Fibroblast of villous mesenchyme (primary cell): Measurements from ENCODE around the gene RYR2. TPM values are rescaled to one million over a fixed set of nuclear protein-coding genes. Genes with fewer than 3 reads are reported as not detected.

ENCODE experiments used
- DNase-seq: peaks from one replicate; pipeline ENCODE4 v3.0.0-alpha.2; 2010; ENCODE audit warnings: low read depth
- H3K4me3 ChIP-seq: 2 replicates; pipeline ENCODE4 v1.5.1; 2011; ENCODE audit warnings: low read depth, mild to moderate bottlenecking, low read length
- total RNA-seq: library from RNA; depleted of rRNA; stranded (reverse); fragments of >200 nt; gene quantifications from 2 replicates; pipeline ENCODE4 v1.2.3, GENCODE V29; 2012
- TF ChIP-seq, protein P1 (sequence below): IDR thresholded peaks from 2 replicates; pipeline ENCODE4 v1.5.1; 2012; ENCODE audit warnings: low read depth, mild to moderate bottlenecking, low read length; ENCODE audit not compliant: insufficient read depth

The RYR2 gene
- not detected in 2 replicates for total RNA-seq

GRCh38 chr1:237041795-237042525, at the start of gene RYR2:
RYR2 (plus strand) TSS chr1:237042184; CDS start chr1:237042522, 338 bp downstream.
- no peak for DNase-seq
- TF ChIP-seq, protein P1, sequence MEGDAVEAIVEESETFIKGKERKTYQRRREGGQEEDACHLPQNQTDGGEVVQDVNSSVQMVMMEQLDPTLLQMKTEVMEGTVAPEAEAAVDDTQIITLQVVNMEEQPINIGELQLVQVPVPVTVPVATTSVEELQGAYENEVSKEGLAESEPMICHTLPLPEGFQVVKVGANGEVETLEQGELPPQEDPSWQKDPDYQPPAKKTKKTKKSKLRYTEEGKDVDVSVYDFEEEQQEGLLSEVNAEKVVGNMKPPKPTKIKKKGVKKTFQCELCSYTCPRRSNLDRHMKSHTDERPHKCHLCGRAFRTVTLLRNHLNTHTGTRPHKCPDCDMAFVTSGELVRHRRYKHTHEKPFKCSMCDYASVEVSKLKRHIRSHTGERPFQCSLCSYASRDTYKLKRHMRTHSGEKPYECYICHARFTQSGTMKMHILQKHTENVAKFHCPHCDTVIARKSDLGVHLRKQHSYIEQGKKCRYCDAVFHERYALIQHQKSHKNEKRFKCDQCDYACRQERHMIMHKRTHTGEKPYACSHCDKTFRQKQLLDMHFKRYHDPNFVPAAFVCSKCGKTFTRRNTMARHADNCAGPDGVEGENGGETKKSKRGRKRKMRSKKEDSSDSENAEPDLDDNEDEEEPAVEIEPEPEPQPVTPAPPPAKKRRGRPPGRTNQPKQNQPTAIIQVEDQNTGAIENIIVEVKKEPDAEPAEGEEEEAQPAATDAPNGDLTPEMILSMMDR: no peak
- no peak within 1 kb of the TSS for H3K4me3 ChIP-seq

- TF ChIP-seq, protein P1: no peak
- no peak for DNase-seq
- H3K4me3 ChIP-seq: no peak overlapping the region
These were observed 49.5 kb upstream of the RYR2 start for GRCh38 chr1:236992449-236992848.

- TF ChIP-seq, protein P1: no peak
- no peak overlapping the region for H3K4me3 ChIP-seq
- DNase-seq: no peak
These were observed 47.5 kb upstream of the RYR2 start for GRCh38 chr1:236994450-236994849.

DNA sequence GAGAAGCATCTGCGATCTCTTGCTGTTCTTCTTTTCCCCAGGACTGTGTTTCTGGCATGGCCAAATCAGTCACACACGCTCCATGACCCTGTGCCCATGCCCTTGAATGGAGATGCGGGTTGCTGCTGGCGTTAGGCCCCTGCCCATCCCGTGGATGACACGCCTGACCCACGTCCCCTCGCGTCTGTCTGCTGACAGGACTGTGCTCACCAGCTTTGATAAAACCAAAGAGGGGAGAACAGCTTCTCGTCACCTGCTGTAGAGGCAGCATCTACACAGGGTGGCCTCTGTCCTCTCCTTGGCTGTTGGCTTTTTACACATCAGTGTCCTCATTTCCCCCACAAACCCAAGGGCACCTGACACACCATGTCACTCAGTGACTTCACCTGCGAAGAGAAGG, 44.6 kb upstream of the RYR2 start:
- TF ChIP-seq, protein P1: no peak
- H3K4me3 ChIP-seq: no peak overlapping the region
- DNase-seq: no peak

DNA sequence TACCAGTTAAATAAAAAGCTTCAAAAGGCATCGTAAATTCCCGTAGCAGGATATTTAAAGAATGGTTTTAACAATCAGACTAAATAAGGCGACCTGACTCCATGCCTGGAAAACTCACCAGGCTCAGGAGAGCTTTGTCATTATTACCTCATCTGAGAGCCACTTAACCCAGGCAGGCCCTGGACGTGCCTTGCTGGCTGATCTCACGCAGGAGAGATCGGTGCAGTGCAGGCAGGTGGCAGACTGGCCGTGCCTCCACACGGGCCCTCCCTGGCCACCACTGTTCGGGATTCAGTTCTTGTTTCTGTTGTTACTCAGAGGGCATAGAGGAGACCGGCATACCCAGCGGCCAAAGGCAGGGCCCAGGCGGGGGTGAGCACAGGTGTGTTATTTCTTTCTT, 44.1 kb upstream of the RYR2 start:
- no peak overlapping the region for H3K4me3 ChIP-seq
- TF ChIP-seq, protein P1: no peak
- DNase-seq: no peak

DNA sequence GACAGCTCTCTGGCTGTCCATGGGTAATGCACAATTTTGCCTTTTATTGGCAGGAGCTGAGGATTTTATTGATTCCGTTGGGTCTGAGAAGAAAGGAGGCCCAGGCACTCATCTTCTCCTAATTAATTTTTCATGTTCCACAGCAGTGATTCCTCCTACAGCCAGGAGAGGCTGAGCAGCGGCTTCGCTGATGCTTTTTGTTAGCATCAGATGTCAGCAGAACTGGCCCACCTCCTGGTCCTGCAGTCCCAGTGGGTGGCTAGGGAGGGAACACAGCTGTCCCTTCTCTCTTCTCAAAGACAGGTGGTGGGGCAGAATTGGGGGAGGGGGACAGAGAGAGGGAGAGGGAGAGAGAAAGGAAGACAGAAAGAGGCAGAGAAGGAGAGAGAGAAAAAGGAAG, 43.4 kb upstream of the RYR2 start:
- H3K4me3 ChIP-seq: no peak overlapping the region
- no peak for DNase-seq
- TF ChIP-seq, protein P1: no peak

DNA sequence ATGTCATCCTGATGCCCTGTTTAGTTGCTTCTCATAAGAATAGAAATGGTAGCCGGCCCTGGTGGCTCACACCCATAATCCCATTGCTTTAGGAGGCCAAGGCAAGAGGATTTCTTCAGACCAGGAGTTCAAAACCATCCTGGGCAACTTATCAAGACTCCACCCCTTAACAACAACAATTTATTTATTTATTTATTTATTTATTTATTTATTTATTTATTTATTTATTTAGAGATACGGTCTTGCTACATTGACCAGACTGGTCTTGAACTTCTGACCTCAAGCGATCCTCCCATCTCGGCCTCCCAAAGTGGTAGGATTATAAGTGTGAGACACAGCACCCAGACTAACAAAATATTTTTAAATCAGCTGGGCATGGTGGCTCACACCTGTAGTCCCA, 41.8 kb upstream of the RYR2 start:
- no peak overlapping the region for H3K4me3 ChIP-seq
- no peak for DNase-seq
- TF ChIP-seq, protein P1: no peak
